ENCODE measurements around the gene EXTL1. TPM values are rescaled to one million over a fixed set of nuclear protein-coding genes. Genes with fewer than 3 reads are reported as not detected.

EXTL1 gene
- polyA plus RNA-seq, 1 of the 3 experiments (the other 2 are of a cell fraction) = 0.58 TPM

DNA sequence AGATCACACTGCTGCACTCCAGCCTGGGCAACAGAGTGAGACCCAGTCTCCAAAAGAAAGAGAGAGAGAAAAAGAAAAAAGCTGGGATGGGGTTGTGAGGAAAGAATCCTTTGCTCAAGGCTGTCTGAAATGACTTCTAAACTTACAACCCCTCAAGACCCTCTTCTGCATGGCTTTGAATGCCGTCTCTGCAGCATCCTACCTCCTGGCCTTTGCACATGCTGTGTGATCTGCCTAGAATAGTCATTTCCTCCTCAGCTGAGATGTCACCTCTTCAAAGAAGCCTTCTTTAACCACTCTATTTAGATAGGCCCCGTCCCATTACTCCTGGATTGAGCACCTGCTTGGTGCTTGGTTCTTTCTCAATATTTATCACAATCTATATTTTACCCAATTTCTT lies 63.3 kb downstream of the EXTL1 start:
- ChIA-PET CTCF (interaction anchor here (1.2 to 2.1 kb wide), 7 partner anchors 14 to 60 kb away, joined by 3 to 6 read pairs (median 4); no protein-coding TSS in a partner anchor), POLR2A (no interaction called here)
- 24% methylated on average over 2 of the region's 2 CpGs for WGBS (ENCODE audit: low lambda C conversion rate)

More for the DNA sequence above, 63.3 kb downstream of the EXTL1 start:
- H3K4me1 ChIP-seq (ENCODE audit: control insufficient read depth in 1 of 2, insufficient read depth in 2 of 2, low read depth in 1 of 2, low read length in 1 of 2) = no peaks in the 10 kb centered on the region
- no peak overlapping the region for H2AFZ ChIP-seq (ENCODE audit: low read depth)
- H3K27ac ChIP-seq (ENCODE audit: low read depth in 2 of 2, low read length in 1 of 2) = no peak overlapping the region
- no peaks in the 10 kb centered on the region for H3F3A ChIP-seq (replicated peaks; ENCODE audit: insufficient read depth)
- H3K79me2 ChIP-seq (ENCODE audit: insufficient read depth) = no peaks in the 10 kb centered on the region
- no peaks in the 10 kb centered on the region for H4K20me1 ChIP-seq (ENCODE audit: insufficient read depth)
- H3K4me2 ChIP-seq = no peak overlapping the region
- no peaks in the 10 kb centered on the region for H3K9me2 ChIP-seq
- peaks cover 13% of the 10 kb centered on the region for H3K27me3 ChIP-seq (ENCODE audit: insufficient read depth)
- no peak overlapping the region for H3K4me3 ChIP-seq (ENCODE audit: low read depth in 2 of 2, low read length in 1 of 2)
- H3K9ac ChIP-seq = no peak overlapping the region
- H3K36me3 ChIP-seq (replicated peaks in 1 of 2; ENCODE audit: control insufficient read depth in 1 of 2, insufficient read depth in 2 of 2, low read length in 1 of 2) = no peaks in the 10 kb centered on the region
- no peak for DNase-seq
- TF ChIP-seq, protein P1, sequence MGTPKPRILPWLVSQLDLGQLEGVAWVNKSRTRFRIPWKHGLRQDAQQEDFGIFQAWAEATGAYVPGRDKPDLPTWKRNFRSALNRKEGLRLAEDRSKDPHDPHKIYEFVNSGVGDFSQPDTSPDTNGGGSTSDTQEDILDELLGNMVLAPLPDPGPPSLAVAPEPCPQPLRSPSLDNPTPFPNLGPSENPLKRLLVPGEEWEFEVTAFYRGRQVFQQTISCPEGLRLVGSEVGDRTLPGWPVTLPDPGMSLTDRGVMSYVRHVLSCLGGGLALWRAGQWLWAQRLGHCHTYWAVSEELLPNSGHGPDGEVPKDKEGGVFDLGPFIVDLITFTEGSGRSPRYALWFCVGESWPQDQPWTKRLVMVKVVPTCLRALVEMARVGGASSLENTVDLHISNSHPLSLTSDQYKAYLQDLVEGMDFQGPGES (IDR thresholded peaks at IDR 0.05; ENCODE audit: low read depth, low read length) = no peak
- TF ChIP-seq RFX5 (IDR thresholded peaks at IDR 0.05; ENCODE audit: low read length) = no peak
- no peak for TF ChIP-seq EP300 (IDR thresholded peaks at IDR 0.05; ENCODE audit: borderline replicate concordance in 1 of 2, low read depth in 1 of 2, low read length in 1 of 2)
- no peak for TF ChIP-seq TEAD4 (IDR thresholded peaks at IDR 0.05; ENCODE audit: borderline replicate concordance, insufficient read depth)
- TF ChIP-seq, protein P2, sequence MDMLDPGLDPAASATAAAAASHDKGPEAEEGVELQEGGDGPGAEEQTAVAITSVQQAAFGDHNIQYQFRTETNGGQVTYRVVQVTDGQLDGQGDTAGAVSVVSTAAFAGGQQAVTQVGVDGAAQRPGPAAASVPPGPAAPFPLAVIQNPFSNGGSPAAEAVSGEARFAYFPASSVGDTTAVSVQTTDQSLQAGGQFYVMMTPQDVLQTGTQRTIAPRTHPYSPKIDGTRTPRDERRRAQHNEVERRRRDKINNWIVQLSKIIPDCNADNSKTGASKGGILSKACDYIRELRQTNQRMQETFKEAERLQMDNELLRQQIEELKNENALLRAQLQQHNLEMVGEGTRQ (IDR thresholded peaks at IDR 0.05; ENCODE audit: borderline replicate concordance, low read depth, low read length) = no peak
- no peak for TF ChIP-seq NFIC (IDR thresholded peaks at IDR 0.05; ENCODE audit: borderline replicate concordance)
- no peaks in the 10 kb centered on the region for H3K9me3 ChIP-seq

Small RNAs within 50 kb of the gene (small RNA-seq; reads per million reads assigned to genes)
- gene RF00283 (0 reads per million in 7 experiments), gene RF00492 (0 reads per million in 7 experiments)

Other genes with a start within 250 kb of the EXTL1 start
- gene SELENON, start 221.6 kb upstream of the EXTL1 start, polyA plus RNA-seq (2012; rRNA removed) = 32.7 and 56.2 TPM in 2 replicates
- gene MTFR1L, start 201.8 kb upstream of the EXTL1 start, polyA plus RNA-seq (2012; rRNA removed) = 53.6 and 61.2 TPM in 2 replicates
- 1.9 TPM in 2 replicates for gene AUNIP, start 162.3 kb upstream of the EXTL1 start, polyA plus RNA-seq (2012; rRNA removed)
- 5.6 and 7.0 TPM in 2 replicates for gene PAQR7, start 146.1 kb upstream of the EXTL1 start, polyA plus RNA-seq (2012; rRNA removed)
- 72.8 and 143 TPM in 2 replicates for gene STMN1, start 115.4 kb upstream of the EXTL1 start, polyA plus RNA-seq (2012; rRNA removed)
- gene PAFAH2, start 23.7 kb upstream of the EXTL1 start, polyA plus RNA-seq (2012; rRNA removed) = 10.8 and 16.0 TPM in 2 replicates
- gene SLC30A2, start 24.3 kb downstream of the EXTL1 start, polyA plus RNA-seq (2012; rRNA removed) = not detected in 2 replicates
- gene TRIM63, start 45.9 kb downstream of the EXTL1 start, polyA plus RNA-seq (2012; rRNA removed) = not detected in 2 replicates
- gene PDIK1L, start 90.0 kb downstream of the EXTL1 start, polyA plus RNA-seq (2012; rRNA removed) = 1.2 and 1.3 TPM in 2 replicates
- gene FAM110D, start 137.3 kb downstream of the EXTL1 start, polyA plus RNA-seq (2012; rRNA removed) = 0.50 and 0.64 TPM in 2 replicates
- gene C1orf232, start 147.2 kb downstream of the EXTL1 start, polyA plus RNA-seq (2012; rRNA removed) = not detected in 2 replicates
- 58.7 and 64.8 TPM in 2 replicates for gene ZNF593, start 148.1 kb downstream of the EXTL1 start, polyA plus RNA-seq (2012; rRNA removed)
- not detected in 2 replicates for gene ZNF593OS, start 150.1 kb downstream of the EXTL1 start, polyA plus RNA-seq (2012; rRNA removed)
- gene CNKSR1, start 155.7 kb downstream of the EXTL1 start, polyA plus RNA-seq (2012; rRNA removed) = 0.49 and 0.58 TPM in 2 replicates
- gene CATSPER4, start 168.8 kb downstream of the EXTL1 start, polyA plus RNA-seq (2012; rRNA removed) = not detected in 2 replicates
- gene CEP85, start 212.4 kb downstream of the EXTL1 start, polyA plus RNA-seq (2012; rRNA removed) = 12.1 and 16.6 TPM in 2 replicates

Measured in SK-N-SH (cell line).